ENCODE data around the gene CAMK2A.
"Not testable (repeated sequence)": the region's sequence is repeated elsewhere in the genome, so short reads cannot be mapped to it uniquely, and the experiment has no call there.

The CAMK2A gene

GRCh38 chr5:150253416-150254208, 36.0 kb downstream of the CAMK2A start:
- no peak for DNase-seq

- no peak for DNase-seq
These were observed 37.1 kb downstream of the CAMK2A start for GRCh38 chr5:150252489-150252888.

DNA sequence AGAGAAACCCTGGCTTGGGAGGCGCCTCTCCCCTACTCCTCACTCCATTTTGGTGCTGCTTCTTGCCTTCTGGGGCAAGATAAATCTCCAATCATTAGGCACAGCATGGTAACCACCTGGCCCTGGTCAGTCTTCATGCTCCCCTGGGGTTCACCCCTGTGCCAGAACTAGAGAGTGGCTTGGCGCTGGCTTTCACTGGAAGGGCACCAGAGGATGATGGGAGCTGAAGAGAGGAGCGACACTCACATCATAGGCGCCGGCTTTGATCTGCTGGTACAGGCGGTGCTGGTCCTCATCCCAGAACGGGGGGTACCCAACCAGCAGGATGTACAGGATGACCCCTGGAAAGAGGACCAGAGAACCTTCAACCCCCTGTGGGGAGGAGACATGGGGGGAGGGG, 38.1 kb downstream of the CAMK2A start:
- no peak for DNase-seq

DNA sequence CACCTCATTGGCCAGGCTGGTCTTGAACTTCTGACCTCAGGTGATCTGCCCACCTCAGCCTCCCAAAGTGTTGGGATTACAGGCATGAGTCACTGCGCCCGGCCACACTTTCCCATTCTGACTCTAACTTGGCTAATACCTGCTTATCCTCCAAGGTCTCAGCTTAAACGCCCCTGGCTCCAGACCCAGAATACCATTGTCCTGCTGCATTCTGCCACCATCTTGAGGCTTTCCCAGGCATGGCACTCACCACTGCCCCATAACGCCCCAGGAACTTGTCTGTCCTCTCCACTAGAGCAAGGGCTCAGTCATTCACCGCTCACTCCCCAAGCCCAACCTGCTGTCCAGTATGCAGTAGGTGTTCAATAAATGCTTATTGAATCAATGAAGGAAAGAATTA, 39.8 kb downstream of the CAMK2A start:
- DNase-seq, result no peak

DNA sequence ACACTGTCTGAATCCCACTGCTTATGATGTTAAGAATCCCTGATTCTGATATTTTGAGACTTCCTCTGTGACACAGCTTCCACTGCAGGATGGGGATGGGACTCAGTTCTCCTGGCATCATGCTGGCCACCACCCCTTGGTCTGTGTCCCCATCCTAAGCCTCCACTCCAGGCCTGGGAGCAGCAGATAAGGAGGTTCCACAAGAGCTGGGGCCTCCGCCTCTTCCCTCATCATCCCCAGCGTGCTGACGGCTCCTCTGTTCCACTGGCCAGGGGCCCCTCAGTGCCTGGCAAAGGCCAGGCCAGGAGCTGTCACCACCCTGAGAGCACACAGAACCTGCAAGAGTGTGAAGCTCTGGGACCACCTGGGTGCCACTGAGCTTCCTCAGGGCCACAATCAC, 40.6 kb downstream of the CAMK2A start:
- no peak for DNase-seq

DNA sequence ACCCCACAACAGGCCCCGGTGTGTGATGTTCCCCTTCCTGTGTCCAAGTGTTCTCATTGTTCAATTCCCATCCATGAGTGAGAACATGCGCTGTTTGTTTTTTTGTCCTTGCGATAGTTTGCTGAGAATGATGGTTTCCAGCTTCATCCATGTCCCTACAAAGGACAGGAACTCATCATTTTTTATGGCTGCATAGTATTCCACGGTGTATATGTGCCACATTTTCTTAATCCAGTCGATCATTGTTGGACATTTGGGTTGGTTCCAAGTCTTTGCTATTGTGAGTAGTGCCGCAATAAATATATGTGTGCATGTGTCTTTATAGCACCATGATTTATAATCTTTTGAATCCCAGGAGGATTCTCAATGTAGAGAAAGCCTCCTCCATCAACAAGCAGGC, 41.1 kb downstream of the CAMK2A start:
- DNase-seq, result not testable (repeated sequence)

- no peak for DNase-seq
These were observed 41.8 kb downstream of the CAMK2A start for GRCh38 chr5:150247726-150248125.

DNA sequence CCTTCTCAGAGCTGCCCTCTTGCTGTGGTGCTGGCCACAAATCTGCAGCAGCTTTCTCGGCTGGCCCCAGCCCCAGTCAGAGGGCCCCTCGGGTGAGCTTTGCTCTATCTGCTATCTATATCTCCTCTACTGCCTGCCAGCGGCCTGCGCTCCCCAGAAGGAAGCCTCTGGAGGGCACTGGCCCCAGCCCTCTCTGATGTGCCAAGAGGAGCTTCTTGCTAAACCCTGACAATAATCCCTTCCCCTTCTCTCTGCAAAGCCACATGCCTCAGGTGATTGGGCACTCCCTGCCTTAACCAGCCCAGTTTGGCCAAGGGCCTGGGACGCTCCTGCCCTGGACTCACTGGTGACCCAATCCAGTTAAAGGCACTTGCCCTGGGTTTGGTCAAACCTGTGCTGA, 42.7 kb downstream of the CAMK2A start:
- DNase-seq, result no peak

DNA sequence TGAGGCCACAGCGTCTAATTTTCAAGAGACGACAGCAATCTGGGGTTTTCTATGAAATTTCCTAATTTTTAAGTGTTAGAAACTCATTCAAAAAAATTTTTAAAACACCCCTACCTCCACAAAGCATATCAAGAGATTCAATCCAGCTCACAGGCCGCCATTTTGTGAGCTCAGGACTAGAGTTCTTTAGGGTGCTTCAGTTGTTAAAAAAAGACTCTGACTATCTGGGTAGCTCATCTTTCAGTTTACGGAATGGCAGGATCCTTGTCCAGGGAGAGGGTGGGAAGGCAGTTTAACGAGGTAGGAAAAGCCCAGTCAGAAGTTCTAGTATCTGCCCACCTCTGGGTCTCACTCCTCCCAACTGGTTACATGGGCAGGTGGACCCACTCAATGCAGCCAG, 43.1 kb downstream of the CAMK2A start:
- DNase-seq, result no peak

DNA sequence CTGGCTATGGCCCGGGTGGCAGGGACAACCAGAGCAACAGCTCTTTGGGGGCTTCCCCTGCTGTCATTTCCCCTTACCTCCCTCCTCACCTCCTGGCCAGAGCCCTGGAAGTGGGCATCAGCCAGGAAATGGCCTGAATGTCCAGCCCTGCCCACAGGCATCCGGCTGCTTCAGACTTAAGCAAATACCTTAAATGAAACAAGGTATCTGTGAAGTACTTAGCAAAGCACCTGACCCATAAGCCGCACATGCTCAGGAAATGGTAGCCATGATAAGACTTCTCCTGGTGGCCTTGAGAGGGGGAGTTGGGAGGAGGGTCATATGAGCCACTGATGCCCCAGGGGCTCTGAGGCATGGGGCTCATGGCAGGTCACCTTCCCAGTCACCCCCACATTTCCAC, 43.8 kb downstream of the CAMK2A start:
- DNase-seq, result no peak

DNA sequence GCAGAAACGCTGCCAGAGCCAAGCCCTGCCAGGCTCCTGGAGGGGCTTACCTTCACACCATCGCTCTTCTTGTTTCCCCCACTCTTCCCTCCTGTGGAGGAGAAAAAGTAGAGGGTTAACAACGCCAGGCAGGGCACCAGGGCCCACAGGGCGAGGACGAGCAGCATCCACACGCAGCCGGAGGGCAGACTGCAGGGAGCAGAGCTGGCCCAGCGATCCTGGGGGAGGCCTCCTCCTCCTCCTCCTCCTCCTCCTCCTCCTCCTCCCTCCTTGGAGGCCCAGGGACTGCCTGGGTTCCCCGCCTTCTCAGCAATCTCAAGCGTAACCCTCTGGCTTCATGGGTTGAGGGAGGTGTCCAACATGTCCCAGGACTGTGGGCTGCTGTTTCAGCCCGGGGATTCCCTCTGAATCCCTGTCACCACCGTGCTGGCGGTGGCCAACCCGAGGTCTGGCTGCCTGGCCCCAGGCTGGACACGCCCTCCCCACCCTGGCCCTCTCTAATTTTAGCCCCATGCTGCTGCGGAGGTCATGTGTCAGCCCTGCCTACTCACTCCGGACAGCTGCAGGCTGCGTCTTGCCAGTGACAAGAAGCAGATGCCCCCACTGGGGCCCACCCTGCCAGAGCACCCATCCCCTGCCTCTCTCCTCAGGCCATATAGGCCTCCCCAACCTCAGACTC, 44.3 kb downstream of the CAMK2A start:
- DNase-seq, result no peak

GRCh38 chr5:150244209-150244608, 45.4 kb downstream of the CAMK2A start:
- DNase-seq, result no peak

DNA sequence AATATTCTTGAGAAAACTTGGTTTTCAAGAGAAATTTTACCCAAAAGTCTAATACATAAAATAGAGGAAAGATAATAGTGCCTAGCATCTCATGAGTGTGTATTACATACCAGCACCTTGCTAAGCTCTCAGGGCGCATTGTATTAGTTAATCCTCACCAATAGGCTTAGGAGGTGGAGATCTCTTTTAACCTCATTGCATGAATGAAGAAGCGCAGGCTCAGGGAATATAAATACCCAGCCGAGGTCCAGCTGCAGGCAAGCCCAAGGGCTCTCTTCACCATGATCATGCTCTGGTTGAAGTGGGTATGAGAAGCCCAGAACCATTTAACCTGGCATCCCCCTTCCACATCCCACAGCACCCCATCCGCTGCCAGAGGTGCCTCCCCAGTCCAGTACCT, 46.0 kb downstream of the CAMK2A start:
- no peak for DNase-seq

DNA sequence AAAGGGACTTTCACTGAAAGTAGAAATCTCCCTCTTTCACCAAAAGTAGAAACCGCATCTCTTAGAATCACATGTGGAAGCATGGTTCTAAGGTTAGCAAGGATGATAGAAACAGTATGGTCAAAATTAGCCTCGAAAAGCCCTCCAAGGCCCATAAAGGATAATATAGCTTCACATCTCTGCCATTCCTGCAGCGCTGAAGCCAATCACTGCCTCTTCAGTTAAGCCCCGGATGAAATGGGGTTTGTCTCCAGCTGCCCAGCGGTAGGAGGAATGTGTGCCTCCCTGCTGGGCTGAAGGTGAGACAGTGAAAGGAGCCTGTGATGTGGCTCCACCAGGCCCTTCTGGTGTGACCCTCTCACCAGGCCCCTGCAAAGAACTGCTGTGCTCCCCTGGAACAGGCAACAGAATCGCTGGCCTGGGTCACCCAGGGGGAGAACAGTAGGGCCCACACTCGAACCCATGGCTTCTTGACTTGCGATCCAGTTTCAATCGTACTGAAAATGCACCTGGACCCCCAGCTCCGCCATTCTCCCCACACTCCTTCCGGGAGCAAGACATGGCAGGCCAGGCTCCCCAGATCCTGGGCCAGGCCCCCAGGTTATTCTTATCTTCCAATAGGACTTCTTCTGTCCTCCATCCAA, 47.2 kb downstream of the CAMK2A start:
- no peak for DNase-seq

DNA sequence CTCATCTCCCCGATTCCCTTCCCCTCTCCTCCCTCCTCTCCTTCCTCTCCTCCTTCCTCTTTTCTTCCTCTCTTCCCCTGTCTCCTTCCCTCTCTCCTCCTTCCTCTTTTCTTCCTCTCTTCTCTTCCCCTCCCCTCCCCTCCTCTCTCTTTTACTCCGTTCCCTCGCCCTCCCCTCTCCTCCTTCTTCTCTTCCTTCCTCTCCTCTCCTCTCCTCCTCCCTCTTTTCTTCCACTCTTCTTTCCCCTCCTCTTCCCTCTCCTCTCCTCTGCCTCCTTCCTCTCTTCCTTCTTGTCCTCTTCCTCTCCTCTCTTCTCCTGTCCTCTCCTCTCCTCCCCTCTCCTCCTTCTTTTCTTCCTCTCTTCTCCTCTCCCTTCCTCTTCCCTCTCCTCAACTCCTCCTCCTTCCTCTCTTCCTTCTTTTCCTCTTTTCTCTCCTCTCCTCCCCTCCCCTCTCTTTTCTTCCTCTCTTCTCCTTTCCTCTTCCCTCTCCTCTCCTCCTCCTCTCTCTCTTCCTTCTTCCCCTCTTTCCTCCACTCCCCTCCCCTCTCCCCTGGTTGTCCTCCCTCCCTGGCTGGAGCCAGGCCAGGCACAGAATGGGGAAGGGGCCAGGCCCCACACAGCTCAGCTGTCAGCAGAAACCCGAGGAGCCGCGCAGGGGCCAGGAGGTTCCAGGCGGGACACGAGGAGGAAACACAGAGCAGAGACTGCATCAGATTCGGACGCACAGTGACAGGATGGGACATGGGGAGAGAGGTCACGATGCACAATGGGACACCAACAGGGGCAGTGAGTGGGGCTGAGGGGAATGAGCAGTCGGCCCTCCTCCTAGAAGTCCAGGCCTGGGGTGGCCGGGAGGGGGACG, 48.0 kb downstream of the CAMK2A start:
- DNase-seq, result no peak

DNA sequence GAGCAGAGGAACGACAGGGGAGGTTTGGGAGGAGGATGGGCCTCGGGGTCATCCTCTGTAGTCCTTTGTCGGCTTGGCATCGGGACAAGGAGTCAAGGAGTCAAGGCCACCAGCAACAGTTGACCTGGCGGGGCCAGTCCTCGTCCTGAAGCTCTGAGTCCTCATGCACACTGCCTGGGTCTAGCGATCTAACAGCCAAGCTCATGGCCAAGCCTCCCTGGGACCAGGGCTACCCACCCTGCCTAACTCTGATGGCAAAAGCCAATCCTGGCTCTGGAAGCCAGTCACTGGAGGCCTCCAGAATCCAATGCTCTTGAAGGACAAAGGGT, 49.8 kb downstream of the CAMK2A start:
- DNase-seq, result no peak

DNA sequence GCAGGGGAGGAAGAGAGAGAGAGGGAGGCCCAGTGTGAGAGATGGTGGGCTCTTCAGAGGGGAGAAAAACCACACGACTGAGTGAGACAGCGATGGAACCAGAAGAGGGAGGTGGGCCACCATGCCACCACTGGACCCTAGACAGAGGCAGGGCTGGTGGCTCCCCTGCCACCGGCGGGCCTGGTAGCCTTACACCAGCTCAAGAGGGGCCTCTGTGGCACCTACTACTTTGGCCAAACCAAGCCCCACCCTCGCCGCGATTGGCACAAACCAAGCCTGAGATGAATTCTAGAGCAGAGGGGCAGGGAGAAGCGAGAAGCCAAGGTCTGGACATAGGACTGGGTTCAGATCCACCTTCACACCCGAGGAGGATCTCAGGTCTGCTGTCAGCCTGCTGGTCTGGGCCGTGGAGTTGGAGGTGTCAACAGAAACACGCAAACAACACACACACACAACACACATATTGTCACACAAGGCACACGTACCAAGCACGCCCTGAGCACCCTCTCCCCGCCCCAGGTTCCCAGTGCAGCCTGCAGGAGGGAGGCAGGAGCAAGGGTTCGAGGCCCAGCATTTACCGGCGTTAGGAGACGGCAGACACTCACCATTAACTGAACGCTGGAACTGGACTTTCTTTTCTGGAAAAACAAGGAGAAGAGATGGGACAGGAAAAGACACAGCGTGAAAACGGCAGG, 50.3 kb downstream of the CAMK2A start:
- no peak for DNase-seq

DNA sequence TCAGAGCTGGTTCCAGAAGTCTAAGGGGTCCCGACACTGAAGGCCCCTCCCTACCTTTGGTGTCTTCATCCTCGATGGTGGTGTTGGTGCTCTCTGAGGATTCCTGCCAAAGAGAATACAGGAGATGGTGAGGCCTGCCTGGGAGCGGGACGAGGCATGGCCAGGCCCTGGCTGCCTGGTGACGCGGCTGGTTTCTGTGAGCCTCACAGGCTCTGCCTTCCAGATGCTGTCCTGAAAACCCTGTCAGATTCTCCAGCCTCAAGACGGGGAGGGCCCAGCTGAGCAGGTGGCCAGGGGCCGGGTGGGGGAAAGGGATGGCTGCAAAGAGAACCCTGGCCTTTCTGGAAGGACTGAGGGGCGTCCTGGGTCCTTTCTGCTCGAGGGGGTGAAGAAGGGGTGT, 50.9 kb downstream of the CAMK2A start:
- no peak for DNase-seq

DNA sequence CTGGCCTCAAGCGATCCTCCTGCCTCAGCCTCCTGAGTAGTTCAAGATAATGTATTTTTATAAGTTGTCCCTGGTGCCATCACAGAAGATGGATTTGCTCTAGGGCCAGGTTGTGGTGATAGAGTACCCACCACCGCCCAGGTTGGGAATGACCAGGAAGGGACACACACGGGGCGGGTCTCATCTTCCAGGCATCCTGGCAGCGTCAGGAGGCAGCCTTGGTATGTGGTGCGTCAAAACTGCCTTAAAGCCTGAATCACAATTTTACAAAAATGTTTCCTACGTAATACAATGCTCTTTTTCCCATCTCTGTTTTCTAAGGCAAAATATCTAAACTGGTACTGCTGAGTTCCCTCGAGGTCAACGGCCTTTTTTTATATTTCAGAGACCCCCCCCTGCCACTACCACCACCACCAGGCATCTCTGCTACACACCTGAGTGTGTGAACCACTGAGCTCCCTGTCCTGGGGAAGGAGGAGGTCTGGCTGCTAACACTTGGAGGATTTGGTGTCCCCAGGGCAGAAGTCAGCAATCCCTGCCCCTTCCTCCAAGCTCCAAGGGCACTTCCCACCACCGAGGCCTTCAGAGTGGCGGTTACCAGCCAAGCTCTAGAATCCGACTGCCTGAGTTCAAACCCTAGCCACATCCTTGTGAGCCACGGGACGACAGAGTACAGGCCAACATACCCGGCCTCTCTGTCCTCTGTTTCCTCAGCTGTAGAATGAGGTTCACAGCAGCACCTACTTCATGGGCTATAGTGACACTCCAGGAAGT, 52.4 kb downstream of the CAMK2A start:
- DNase-seq, result no peak

GRCh38 chr5:150236313-150236712, 53.3 kb downstream of the CAMK2A start:
- DNase-seq, result no peak

DNA sequence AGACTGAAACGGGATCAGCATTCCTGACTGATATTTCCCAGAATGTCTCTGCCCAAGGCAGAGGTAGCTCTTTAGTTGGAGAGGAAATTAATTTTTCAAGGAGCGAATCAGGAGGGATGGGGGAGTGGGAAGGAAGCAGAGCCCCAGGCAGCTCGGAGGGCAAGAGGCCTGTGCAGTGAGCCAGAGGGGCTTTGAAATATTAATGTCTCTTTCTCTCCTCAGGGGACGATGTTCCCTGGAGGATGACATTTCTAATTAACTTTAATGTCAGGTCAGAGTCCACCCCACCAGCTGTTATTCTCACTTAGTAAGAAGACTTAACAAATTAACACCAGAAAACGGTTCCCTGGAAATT, 54.1 kb downstream of the CAMK2A start:
- DNase-seq, result no peak
